ENCODE data around the gene KLHL21. TPM values are rescaled to one million over a fixed set of nuclear protein-coding genes. Genes with fewer than 3 reads are reported as not detected.
"Not testable (repeated sequence)": the region's sequence is repeated elsewhere in the genome, so short reads cannot be mapped to it uniquely, and the experiment has no call there.

Gene KLHL21
- total RNA-seq, 1 experiment from 2014 or later, result 27.5 TPM

DNA sequence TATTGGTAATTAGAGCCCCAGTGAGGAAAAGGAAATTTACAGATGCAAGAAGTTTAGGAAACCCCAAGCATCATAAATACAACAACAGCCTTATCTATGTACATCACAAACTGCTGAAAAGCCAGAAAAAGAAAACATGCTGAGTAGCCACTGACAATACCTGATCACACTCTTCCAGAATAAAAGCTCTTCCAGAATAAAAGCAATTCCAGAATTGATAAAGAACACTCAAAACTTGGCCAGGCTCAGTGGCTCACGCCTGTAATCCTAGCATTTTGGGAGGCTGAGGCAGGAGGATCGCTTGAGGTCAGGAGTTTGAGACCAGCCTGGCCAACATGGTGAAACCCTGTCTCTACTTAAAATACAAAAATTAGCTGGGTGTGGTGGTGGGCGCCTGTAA lies 38.2 kb upstream of the KLHL21 start:
- H3K27ac ChIP-seq (ENCODE audit: low read depth, low read length); H2AFZ ChIP-seq (ENCODE audit: low read depth, low read length, poor library complexity, severe bottlenecking); H3K9me2 ChIP-seq (ENCODE audit: insufficient read depth); H3K4me3 ChIP-seq (replicated peaks in 1 of 2; ENCODE audit: low read depth in 1 of 2, low read length in 2 of 2); H3K4me1 ChIP-seq (ENCODE audit: control insufficient read depth in 1 of 2, insufficient read depth in 2 of 2, low read length in 2 of 2); H3K9ac ChIP-seq (ENCODE audit: low read length); H3K79me2 ChIP-seq (ENCODE audit: insufficient read depth, low read length); H4K20me1 ChIP-seq (ENCODE audit: insufficient read depth); BruUV-seq (replicated peaks); RAD21 ChIA-PET (ENCODE audit: low non-redundant PET in 1 of 2, low total read pairs in 2 of 2, uncharacterized antibody in 2 of 2, unreplicated experiment in 2 of 2); CTCF ChIA-PET; POLR2A ChIA-PET; DNase-seq (ENCODE audit: low read depth, low spot score); ATAC-seq; H3K4me2 ChIP-seq (ENCODE audit: low read length); H3K27me3 ChIP-seq (ENCODE audit: insufficient read depth, low read length); H3K9me3 ChIP-seq (ENCODE audit: control insufficient read depth in 1 of 2, insufficient read depth in 1 of 2, low read depth in 1 of 2, low read length in 2 of 2): not testable (repeated sequence)
- peaks cover 34 to 39% of the 10 kb centered on the region in 2 experiments for H3K36me3 ChIP-seq (ENCODE audit: control insufficient read depth in 1 of 2, insufficient read depth in 2 of 2, low read length in 2 of 2)
- intact Hi-C loops (cut with micrococcal nuclease), result loop anchor here (1.0 kb wide), 1 partner anchor 94 kb away; no protein-coding TSS in a partner anchor

- POLR2A ChIA-PET, result no interaction called here
- ATAC-seq (no peak), DNase-seq (ENCODE audit: low read depth, low spot score) (no peak)
- no peak overlapping the region for H2AFZ ChIP-seq (ENCODE audit: low read depth, low read length, poor library complexity, severe bottlenecking)
- H4K20me1 ChIP-seq (ENCODE audit: insufficient read depth), result no peaks in the 10 kb centered on the region
- H3K4me2 ChIP-seq (ENCODE audit: low read length), result no peak overlapping the region
- no peaks in the 10 kb centered on the region for H3K79me2 ChIP-seq (ENCODE audit: insufficient read depth, low read length)
- H3K4me1 ChIP-seq (ENCODE audit: control insufficient read depth in 1 of 2, insufficient read depth in 2 of 2, low read length in 2 of 2), result no peaks in the 10 kb centered on the region
- intact Hi-C loops (cut with micrococcal nuclease), result no loop called here
- H3K9ac ChIP-seq (ENCODE audit: low read length), result no peak overlapping the region
- no peaks in the 10 kb centered on the region for H3K27me3 ChIP-seq (ENCODE audit: insufficient read depth, low read length)
- TF ChIP-seq ELF1 (IDR thresholded peaks at IDR 0.05; ENCODE audit: borderline replicate concordance, low read depth) (no peak), EZH2 (IDR thresholded peaks at IDR 0.05) (no peak), POLR2A (IDR thresholded peaks at IDR 0.05; ENCODE audit: borderline replicate concordance, extremely low read depth, insufficient read depth, insufficient read length) (no peak), RAD21 (IDR thresholded peaks at IDR 0.05; ENCODE audit: low read depth) (no peak), FOSL1 (IDR thresholded peaks at IDR 0.05; ENCODE audit: low read depth) (no peak), YY1 (IDR thresholded peaks at IDR 0.05; ENCODE audit: extremely low read depth, insufficient replicate concordance, low read depth, low read length) (no peak), SIN3A (IDR thresholded peaks at IDR 0.05; ENCODE audit: low read depth) (no peak), CBX3 (IDR thresholded peaks at IDR 0.05; ENCODE audit: low read depth) (no peak)
- H3K36me3 ChIP-seq (ENCODE audit: control insufficient read depth in 1 of 2, insufficient read depth in 2 of 2, low read length in 2 of 2), result peaks cover 30 to 40% of the 10 kb centered on the region in 2 experiments
- no TSS peak for BruUV-seq (replicated peaks)
- RAD21 ChIA-PET (ENCODE audit: low non-redundant PET in 1 of 2, low total read pairs in 2 of 2, uncharacterized antibody in 2 of 2, unreplicated experiment in 2 of 2), result no interaction called here
- no peak overlapping the region for H3K27ac ChIP-seq (ENCODE audit: low read depth, low read length)
- H3K4me3 ChIP-seq (replicated peaks in 1 of 2; ENCODE audit: low read depth in 1 of 2, low read length in 2 of 2), result no peak overlapping the region
- no peaks in the 10 kb centered on the region for H3K9me3 ChIP-seq (ENCODE audit: control insufficient read depth in 1 of 2, insufficient read depth in 1 of 2, low read depth in 1 of 2, low read length in 2 of 2)
- CTCF ChIA-PET, result interaction anchor here (1.4 kb wide), 1 partner anchor 8 kb away, joined by 6 read pairs; no protein-coding TSS in a partner anchor
- no peaks in the 10 kb centered on the region for H3K9me2 ChIP-seq (ENCODE audit: insufficient read depth)
Observed at GRCh38 chr1:6638226-6638625, 35.6 kb upstream of the KLHL21 start.
